Measurements from ENCODE around the gene AP3D1. TPM values are rescaled to one million over a fixed set of nuclear protein-coding genes. Genes with fewer than 3 reads are reported as not detected.
A peak's percentile ranks its signal among the peaks of the same experiment; 100 is the strongest.

AP3D1 gene
- total and polyA plus RNA-seq, 2 donors (not counting 3 experiments of a cell fraction or from before 2014, with no cell fraction given): 130 to 137 TPM

GRCh38 chr19:2164020-2164998 lies 12.9 kb upstream of the AP3D1 start:
- DNase-seq (ENCODE audit: low read depth, low spot score): peak; percentile 53
- intact Hi-C loops (cut with micrococcal nuclease): no loop called here

GRCh38 chr19:2160379-2160778 lies 9.0 kb upstream of the AP3D1 start:
- ChIA-PET CTCF (interaction anchor here (1.4 kb wide), 1 partner anchor 94 kb away, joined by 3 read pairs; no protein-coding TSS in a partner anchor), POLR2A (no interaction called here)
- dilution Hi-C loops (cut with MboI; ENCODE audit: extremely low pct_ligation_motif_present, low sequenced_read_pairs): no loop called here
- Histone ChIP-seq H3K4me3 (replicated peaks in 1 of 3; ENCODE audit: insufficient read depth in 1 of 3, low read depth in 1 of 3, low read length in 3 of 3) (no peak overlapping the region), H3K27me3 (ENCODE audit: control insufficient read depth in 2 of 2, insufficient read depth in 2 of 2, low read length in 2 of 2) (no peaks in the 10 kb centered on the region), H2AFZ (ENCODE audit: low read depth, low read length) (no peak overlapping the region), H3K4me1 (ENCODE audit: control insufficient read depth, extremely low read depth, insufficient read depth, low read length) (peaks cover 2% of the 10 kb centered on the region), H3K9me1 (replicated peaks; ENCODE audit: control insufficient read depth, extremely low read depth, insufficient read depth, low read length) (no peaks in the 10 kb centered on the region), H3K4me2 (ENCODE audit: insufficient read depth, low read length) (no peak overlapping the region), H3K9me3 (replicated peaks; ENCODE audit: control insufficient read depth, insufficient read depth, low read length) (no peaks in the 10 kb centered on the region), H3K9ac (replicated peaks; ENCODE audit: extremely low read depth, insufficient read depth, low read length) (no peak overlapping the region), H3K27ac (ENCODE audit: insufficient read depth, low read depth, low read length) (no peak overlapping the region), H4K20me1 (replicated peaks; ENCODE audit: control insufficient read depth, extremely low read depth, insufficient read depth, low read length) (no peaks in the 10 kb centered on the region), H3K79me2 (ENCODE audit: control insufficient read depth, insufficient read depth, low read length) (peaks cover 12% of the 10 kb centered on the region), H3K36me3 (ENCODE audit: control insufficient read depth in 2 of 2, extremely low read depth in 1 of 2, insufficient read depth in 2 of 2, low read length in 2 of 2) (no peaks in the 10 kb centered on the region)
- intact Hi-C loops (cut with micrococcal nuclease): no loop called here
- no TSS peak for BruUV-seq (replicated peaks)
- no peak for TF ChIP-seq JUN (IDR thresholded peaks at IDR 0.05; ENCODE audit: borderline replicate concordance, insufficient read depth, insufficient read length, low read depth)
- no peak for TF ChIP-seq CTCF (IDR thresholded peaks at IDR 0.05; ENCODE audit: extremely low read depth in 1 of 2, insufficient read depth in 1 of 2, low read depth in 1 of 2, low read length in 2 of 2)
- TF ChIP-seq GATA2 (IDR thresholded peaks at IDR 0.05; ENCODE audit: insufficient read depth, insufficient read length, low read depth, low read length): no peak
- TF ChIP-seq MYC (IDR thresholded peaks at IDR 0.05; ENCODE audit: low read depth, low read length): no peak
- no peak for TF ChIP-seq FOS (IDR thresholded peaks at IDR 0.05; ENCODE audit: borderline replicate concordance, insufficient read depth, low read length)
- TF ChIP-seq POLR2AphosphoS5 (IDR thresholded peaks at IDR 0.05; ENCODE audit: insufficient read depth, low read depth, low read length): no peak
- TF ChIP-seq EZH2 (IDR thresholded peaks at IDR 0.05; ENCODE audit: borderline replicate concordance, low read depth, low read length, severe bottlenecking): no peak
- TF ChIP-seq POLR2A (IDR thresholded peaks at IDR 0.05; ENCODE audit: low read depth, low read length): no peak
- no peak for TF ChIP-seq MAX (IDR thresholded peaks at IDR 0.05; ENCODE audit: insufficient read depth, insufficient read length)
- no peak for DNase-seq (ENCODE audit: low read depth, low spot score)
- no peak for FAIRE-seq

More at GRCh38 chr19:2164020-2164998, 12.9 kb upstream of the AP3D1 start:
- Histone ChIP-seq H3K9me1 (replicated peaks; ENCODE audit: control insufficient read depth, extremely low read depth, insufficient read depth, low read length) (no peaks in the 10 kb centered on the region), H4K20me1 (replicated peaks; ENCODE audit: control insufficient read depth, extremely low read depth, insufficient read depth, low read length) (no peaks in the 10 kb centered on the region), H3K9ac (replicated peaks; ENCODE audit: extremely low read depth, insufficient read depth, low read length) (peak overlapping the region; percentile 71), H3K4me1 (ENCODE audit: control insufficient read depth, extremely low read depth, insufficient read depth, low read length) (peaks cover 29% of the 10 kb centered on the region), H2AFZ (ENCODE audit: low read depth, low read length) (no peak overlapping the region), H3K4me3 (replicated peaks in 1 of 3; ENCODE audit: insufficient read depth in 1 of 3, low read depth in 1 of 3, low read length in 3 of 3) (peak overlapping the region; percentile 59 to 77 (median 60)), H3K9me3 (replicated peaks; ENCODE audit: control insufficient read depth, insufficient read depth, low read length) (no peaks in the 10 kb centered on the region), H3K4me2 (ENCODE audit: insufficient read depth, low read length) (peak overlapping the region; percentile 90), H3K79me2 (ENCODE audit: control insufficient read depth, insufficient read depth, low read length) (peaks cover 31% of the 10 kb centered on the region), H3K36me3 (ENCODE audit: control insufficient read depth in 2 of 2, extremely low read depth in 1 of 2, insufficient read depth in 2 of 2, low read length in 2 of 2) (no peaks in the 10 kb centered on the region), H3K27ac (ENCODE audit: insufficient read depth, low read depth, low read length) (peak overlapping the region; percentile 40), H3K27me3 (ENCODE audit: control insufficient read depth in 2 of 2, insufficient read depth in 2 of 2, low read length in 2 of 2) (no peaks in the 10 kb centered on the region)
- POLR2A ChIA-PET: no interaction called here
- dilution Hi-C loops (cut with MboI; ENCODE audit: extremely low pct_ligation_motif_present, low sequenced_read_pairs): no loop called here
- BruUV-seq (replicated peaks): TSS peak; percentile 16
- no peak for FAIRE-seq
- CTCF ChIA-PET: interaction anchor here (0.7 to 1.0 kb wide), 3 partner anchors 8 to 151 kb away, joined by 3 read pairs; partner anchors contain the start of gene PLEKHJ1
- TF ChIP-seq MAX (IDR thresholded peaks at IDR 0.05; ENCODE audit: insufficient read depth, insufficient read length) (no peak), MYC (IDR thresholded peaks at IDR 0.05; ENCODE audit: low read depth, low read length) (no peak), GATA2 (IDR thresholded peaks at IDR 0.05; ENCODE audit: insufficient read depth, insufficient read length, low read depth, low read length) (no peak), POLR2A (IDR thresholded peaks at IDR 0.05; ENCODE audit: low read depth, low read length) (peak; percentile 35)

Data from endothelial cell of umbilical vein (primary cell).